CD14-positive monocyte (primary cell): ENCODE data around the gene ZXDC. TPM values are rescaled to one million over a fixed set of nuclear protein-coding genes. Genes with fewer than 3 reads are reported as not detected.

Experiments
- DNase-seq, 3 donors: peaks; one replicate each; pipeline ENCODE4 v3.0.0-alpha.2; 2011 to 2022
- H2AFZ ChIP-seq: 2 replicates; pipeline ENCODE4 v1.6.0; 2012; ENCODE audit warnings: mild to moderate bottlenecking, low read depth, low read length, inconsistent platforms; ENCODE audit not compliant: insufficient read depth, poor library complexity, severe bottlenecking
- H3K27ac ChIP-seq, 2 donors: 1 replicate in 1 of 2; 2 replicates in 1 of 2; pipeline ENCODE4 v1.5.1; 2012 to 2013; ENCODE audit warnings: low read length in 2 of 2, control low read depth in 1 of 2, inconsistent platforms in 1 of 2, low read depth in 1 of 2, mild to moderate bottlenecking in 1 of 2
- H3K27me3 ChIP-seq, 2 donors: one replicate each; pipeline versions ENCODE4 v1.6.0 to v1.6.1; 2011 to 2013; ENCODE audit warnings: low read length in 2 of 2; ENCODE audit not compliant: control insufficient read depth in 2 of 2, insufficient read depth in 2 of 2
- H3K36me3 ChIP-seq, 2 donors: replicated peaks in 1 of 2; 1 replicate in 1 of 2; 2 replicates in 1 of 2; pipeline versions ENCODE4 v1.5.1 to v1.6.1; 2012 to 2013; ENCODE audit warnings: low read length in 2 of 2, control low read depth in 1 of 2, inconsistent platforms in 1 of 2, mild to moderate bottlenecking in 1 of 2; ENCODE audit not compliant: insufficient read depth in 2 of 2, control insufficient read depth in 1 of 2
- H3K4me1 ChIP-seq, 2 donors: 1 replicate in 1 of 2; 2 replicates in 1 of 2; pipeline versions ENCODE4 v1.5.1 to v1.6.1; 2012 to 2013; ENCODE audit warnings: low read length in 2 of 2, control low read depth in 1 of 2, inconsistent platforms in 1 of 2, mild to moderate bottlenecking in 1 of 2, moderate library complexity in 1 of 2; ENCODE audit not compliant: insufficient read depth in 2 of 2, control insufficient read depth in 1 of 2
- H3K4me2 ChIP-seq: replicated peaks from 2 replicates; pipeline ENCODE3; 2012; ENCODE audit warnings: low read length, moderate library complexity, mild to moderate bottlenecking; ENCODE audit not compliant: poor library complexity, severe bottlenecking; ENCODE audit errors: extremely low read depth
- H3K4me3 ChIP-seq, 3 experiments: fragments of 200-600 bp in 1 of 3; sonication (generic) in 1 of 3; replicated peaks in 1 of 3; 1 replicate in 2 of 3; 2 replicates in 1 of 3; pipeline ENCODE4 v1.5.1; 2011 to 2013; ENCODE audit warnings: low read length in 3 of 3, mild to moderate bottlenecking in 3 of 3, control low read depth in 2 of 3, low read depth in 2 of 3, inconsistent platforms in 1 of 3, moderate library complexity in 1 of 3
- H3K79me2 ChIP-seq: 2 replicates; pipeline ENCODE4 v1.6.0; 2012; ENCODE audit warnings: mild to moderate bottlenecking, control low read depth, inconsistent platforms, low read length, moderate library complexity; ENCODE audit not compliant: insufficient read depth
- H3K9ac ChIP-seq: 2 replicates; pipeline ENCODE4 v1.6.0; 2017; ENCODE audit warnings: low read length, mild to moderate bottlenecking; ENCODE audit not compliant: insufficient read depth, poor library complexity, severe bottlenecking
- H3K9me3 ChIP-seq, 2 donors: replicated peaks in 1 of 2; 1 replicate in 1 of 2; 2 replicates in 1 of 2; pipeline versions ENCODE4 v1.5.1 to v1.6.1; 2012 to 2013; ENCODE audit warnings: low read length in 2 of 2, control low read depth in 1 of 2; ENCODE audit not compliant: control insufficient read depth in 1 of 2, insufficient read depth in 1 of 2
- H4K20me1 ChIP-seq: 2 replicates; pipeline ENCODE4 v1.6.0; 2012; ENCODE audit warnings: mild to moderate bottlenecking, low read length, control low read depth, moderate library complexity; ENCODE audit not compliant: insufficient read depth
- H3K27ac Mint-ChIP-seq, 7 donors: one replicate each; pipeline ENCODE4 v1.8.0; 2020; ENCODE audit warnings: mild to moderate bottlenecking in 7 of 7, mixed read lengths in 7 of 7, moderate library complexity in 6 of 7, inconsistent platforms in 2 of 7
- H3K27me3 Mint-ChIP-seq, 3 donors: one replicate each; pipeline ENCODE4 v1.8.0; 2021 to 2022; ENCODE audit warnings: low read depth in 3 of 3, mild to moderate bottlenecking in 3 of 3, mixed read lengths in 3 of 3, moderate library complexity in 3 of 3, inconsistent platforms in 1 of 3
- H3K36me3 Mint-ChIP-seq, 2 donors: one replicate each; pipeline ENCODE4 v1.8.0; 2020; ENCODE audit warnings: mixed read lengths in 2 of 2, inconsistent platforms in 1 of 2, mild to moderate bottlenecking in 1 of 2
- H3K4me1 Mint-ChIP-seq: one replicate; pipeline ENCODE4 v1.8.0; 2020; ENCODE audit warnings: mild to moderate bottlenecking, mixed read lengths
- H3K4me3 Mint-ChIP-seq, 2 donors: one replicate each; pipeline ENCODE4 v1.8.0; 2020; ENCODE audit warnings: mild to moderate bottlenecking in 2 of 2, mixed read lengths in 2 of 2, moderate library complexity in 1 of 2
- H3K9me3 Mint-ChIP-seq, 7 donors: one replicate each; pipeline ENCODE4 v1.8.0; 2020 to 2022; ENCODE audit warnings: mixed read lengths in 7 of 7, mild to moderate bottlenecking in 6 of 7, moderate library complexity in 6 of 7, inconsistent platforms in 2 of 7
- CTCF ChIP-seq: fragments of 200-600 bp; IDR thresholded peaks from one replicate; pipeline ENCODE4 v1.8.0; 2022; ENCODE audit warnings: antibody characterized with exemption, mild to moderate bottlenecking
- WGBS: methylation state at CpG from one replicate; pipeline ENCODE4 v1.1.5; 2013; ENCODE audit warnings: missing lambda C conversion rate; ENCODE audit not compliant: insufficient coverage; 5-methylcytosine and 5-hydroxymethylcytosine counted together
- intact Hi-C, 2 donors: fragments of 100-400 bp; cut with micrococcal nuclease; formaldehyde crosslinking; loops; one replicate each; pipeline versions ENCODE4 v1.15.0 to v1.15.1; 2023
- polyA plus RNA-seq, 3 donors: library from polyadenylated mRNA; depleted of rRNA in 1 of 3; unstranded in 2 of 3; stranded (reverse) in 1 of 3; fragments of 300-500 nt in 2 of 3; fragments of >200 nt in 1 of 3; fragmentation: Illumina TruSeq in 2 of 3; gene quantifications; 1 replicate in 2 of 3; 2 replicates in 1 of 3; pipeline ENCODE4 v1.2.3, GENCODE V29; 2012 to 2021

Gene ZXDC
- polyA plus RNA-seq, 3 donors: 6.3 to 44.8 (median 9.7) TPM

GRCh38 chr3:126418661-126419131 lies 57.0 kb downstream of the ZXDC start:
- intact Hi-C loops: no loop called here
- no peak overlapping the region for H2AFZ ChIP-seq
- Mint-ChIP-seq H3K9me3 (peaks cover 0 to 3% (median 0%) of the 10 kb centered on the region in 7 donors), H3K4me3 (no peak overlapping the region), H3K4me1 (no peaks in the 10 kb centered on the region), H3K27ac (no peak overlapping the region), H3K36me3 (no peaks in the 10 kb centered on the region), H3K27me3 (peaks cover 12 to 40% (median 12%) of the 10 kb centered on the region in 3 donors)
- H3K79me2 ChIP-seq: no peaks in the 10 kb centered on the region
- H3K9ac ChIP-seq: no peak overlapping the region
- DNase-seq: no peak
- no peak overlapping the region for H3K4me3 ChIP-seq
- H3K4me2 ChIP-seq: no peak overlapping the region
- no peaks in the 10 kb centered on the region for H3K36me3 ChIP-seq
- no peaks in the 10 kb centered on the region for H4K20me1 ChIP-seq
- H3K27ac ChIP-seq: no peak overlapping the region
- no peaks in the 10 kb centered on the region for H3K4me1 ChIP-seq
- no peaks in the 10 kb centered on the region for H3K27me3 ChIP-seq
- TF ChIP-seq CTCF: no peak
- WGBS: 93% methylated on average over 14 of the region's 20 CpGs
- no peaks in the 10 kb centered on the region for H3K9me3 ChIP-seq

GRCh38 chr3:126417981-126418530 lies 57.6 kb downstream of the ZXDC start:
- no peaks in the 10 kb centered on the region for H3K36me3 Mint-ChIP-seq
- Histone ChIP-seq H4K20me1 (no peaks in the 10 kb centered on the region), H3K4me1 (no peaks in the 10 kb centered on the region), H3K27ac (no peak overlapping the region), H3K4me2 (no peak overlapping the region), H3K9ac (no peak overlapping the region), H3K9me3 (no peaks in the 10 kb centered on the region), H3K27me3 (no peaks in the 10 kb centered on the region), H2AFZ (no peak overlapping the region), H3K4me3 (no peak overlapping the region), H3K79me2 (no peaks in the 10 kb centered on the region), H3K36me3 (no peaks in the 10 kb centered on the region)
- intact Hi-C loops: no loop called here
- 93% methylated on average over 7 of the region's 11 CpGs for WGBS
- H3K4me3 Mint-ChIP-seq: no peak overlapping the region
- no peak for DNase-seq
- H3K27ac Mint-ChIP-seq: no peak overlapping the region
- no peak for TF ChIP-seq CTCF
- no peaks in the 10 kb centered on the region for H3K4me1 Mint-ChIP-seq
- H3K9me3 Mint-ChIP-seq: peaks cover 0 to 3% (median 0%) of the 10 kb centered on the region in 7 donors
- peaks cover 12 to 42% (median 15%) of the 10 kb centered on the region in 3 donors for H3K27me3 Mint-ChIP-seq
